CD4-positive, alpha-beta T cell (primary cell): Measurements from ENCODE around the gene IL20RA. TPM values are rescaled to one million over a fixed set of nuclear protein-coding genes. Genes with fewer than 3 reads are reported as not detected.

ENCODE experiments used
- ATAC-seq: fragments of 200-7000 bp; cut with Tn5 transposase; one replicate; pipeline ENCODE4 v1.10.0; 2022; ENCODE audit warnings: mild to moderate bottlenecking; ENCODE audit not compliant: poor library complexity
- CTCF ChIA-PET: fragments of 350-600 bp; sonication (Branson Sonifier 250); formaldehyde crosslinking; loops from one replicate; lab custom pipeline; 2021; ENCODE audit warnings: antibody characterized with exemption, inconsistent platforms; lab: Charles Lee
- POLR2A ChIA-PET: fragments of 350-600 bp; sonication (Branson Sonifier 250); formaldehyde crosslinking; loops from one replicate; lab custom pipeline; 2021; ENCODE audit warnings: antibody characterized with exemption, inconsistent platforms; lab: Charles Lee
- DNase-seq, 14 experiments: peaks; one replicate each; pipeline ENCODE4 v3.0.0-alpha.2; 2013 to 2020; ENCODE audit warnings: mixed read lengths in 2 of 14
- H3K27ac ChIP-seq, 2 donors: one replicate each; pipeline versions ENCODE4 v1.5.1 to v1.7.0; 2013; ENCODE audit warnings: low read length in 2 of 2, low read depth in 1 of 2, mild to moderate bottlenecking in 1 of 2
- H3K27me3 ChIP-seq, 2 experiments: 1 replicate in 1 of 2; 2 replicates in 1 of 2; pipeline versions ENCODE4 v1.6.1 to v1.7.0; 2013; ENCODE audit warnings: low read length in 2 of 2, control low read depth in 1 of 2, mild to moderate bottlenecking in 1 of 2, moderate library complexity in 1 of 2; ENCODE audit not compliant: insufficient read depth in 2 of 2, control insufficient read depth in 1 of 2
- H3K36me3 ChIP-seq: one replicate; pipeline ENCODE4 v1.6.1; 2013; ENCODE audit warnings: low read length, control low read depth; ENCODE audit not compliant: insufficient read depth
- H3K4me1 ChIP-seq: one replicate; pipeline ENCODE4 v1.6.1; 2013; ENCODE audit warnings: low read length, control low read depth; ENCODE audit not compliant: insufficient read depth
- H3K4me3 ChIP-seq: one replicate; pipeline ENCODE4 v1.5.1; 2013; ENCODE audit warnings: mild to moderate bottlenecking, low read length, moderate library complexity
- H3K9me3 ChIP-seq, 2 experiments: 1 replicate in 1 of 2; 2 replicates in 1 of 2; pipeline versions ENCODE4 v1.6.1 to v1.7.0; 2013; ENCODE audit warnings: low read length in 2 of 2, mild to moderate bottlenecking in 2 of 2, control low read depth in 1 of 2, moderate library complexity in 1 of 2; ENCODE audit not compliant: control insufficient read depth in 1 of 2, insufficient read depth in 1 of 2
- H3K27ac Mint-ChIP-seq: one replicate; pipeline ENCODE4 v1.8.0; 2020; ENCODE audit warnings: mixed read lengths
- H3K27me3 Mint-ChIP-seq: one replicate; pipeline ENCODE4 v1.8.0; 2021; ENCODE audit warnings: mixed read lengths
- H3K36me3 Mint-ChIP-seq: one replicate; pipeline ENCODE4 v1.8.0; 2021; ENCODE audit warnings: low read depth, mixed read lengths
- H3K4me1 Mint-ChIP-seq: one replicate; pipeline ENCODE4 v1.8.0; 2021; ENCODE audit warnings: low read depth, mixed read lengths
- H3K4me3 Mint-ChIP-seq: one replicate; pipeline ENCODE4 v1.8.0; 2020; ENCODE audit warnings: mild to moderate bottlenecking, mixed read lengths
- H3K9me3 Mint-ChIP-seq: one replicate; pipeline ENCODE4 v1.8.0; 2020; ENCODE audit warnings: mixed read lengths
- intact Hi-C, 2 experiments: fragments of 100-400 bp; cut with DNase I in 1 of 2; cut with micrococcal nuclease in 1 of 2; formaldehyde crosslinking; loops; one replicate each; pipeline versions ENCODE4 v1.15.1 to v1.9.0; 2023 to 2025; cut with DNase I, micrococcal nuclease
- total RNA-seq, 174 experiments: library from RNA in 2 of 174; stranded (reverse) in 2 of 174; gene quantifications; one replicate each; pipeline ENCODE4 v1.2.3 and lab custom pipeline; 2021 to 2026
- TF ChIP-seq, protein P1 (sequence below): fragments of 200-600 bp; IDR thresholded peaks from one replicate; pipeline ENCODE4 v1.8.0; 2022; ENCODE audit warnings: antibody characterized with exemption, mild to moderate bottlenecking

Gene IL20RA
- total RNA-seq, 2 experiments from 2014 or later = not detected

DNA sequence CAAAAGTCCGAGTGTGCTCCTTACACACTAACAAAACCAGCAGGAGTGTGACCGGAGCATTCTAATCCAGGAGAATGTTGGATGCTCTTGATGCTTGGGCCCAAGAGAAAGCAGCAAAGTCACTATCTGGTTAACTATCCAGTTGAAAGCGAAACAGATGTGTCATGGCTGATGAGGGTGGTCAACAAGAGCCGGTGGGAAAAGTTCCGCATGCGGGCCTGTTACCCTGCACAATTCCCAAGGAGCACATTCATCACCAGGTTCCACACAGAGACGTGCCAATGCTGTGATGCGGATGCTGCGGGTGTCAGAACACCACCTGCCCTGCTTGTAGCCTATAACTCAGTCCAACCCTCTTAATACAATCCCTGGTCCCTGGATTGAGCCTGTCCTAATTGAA lies 38.7 kb downstream of the IL20RA start:
- CTCF ChIA-PET = no interaction called here

DNA sequence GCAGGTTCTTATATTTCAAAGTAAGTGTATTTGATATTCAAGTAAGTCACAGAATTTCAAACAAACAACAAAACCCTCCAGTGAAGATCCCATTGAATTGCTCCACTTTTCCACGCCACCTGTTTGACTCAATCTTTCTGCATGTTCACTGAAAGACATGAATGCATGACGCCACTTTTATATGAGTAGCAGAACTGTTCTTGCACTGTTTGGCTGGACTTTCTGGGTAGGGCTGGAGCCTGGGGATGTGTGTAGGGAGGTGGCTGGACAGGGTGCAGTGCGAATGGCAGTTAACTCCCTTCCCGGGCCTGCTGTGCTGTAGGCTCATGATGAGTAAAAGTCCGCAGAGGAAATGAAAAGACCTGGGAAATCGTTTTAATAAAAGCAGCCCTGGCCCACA lies 39.7 kb downstream of the IL20RA start:
- DNase-seq (no peak), ATAC-seq (no peak)
- Mint-ChIP-seq H3K36me3 (no peaks in the 10 kb centered on the region), H3K4me1 (no peaks in the 10 kb centered on the region), H3K9me3 (no peaks in the 10 kb centered on the region), H3K4me3 (no peak overlapping the region), H3K27me3 (peaks cover 43% of the 10 kb centered on the region), H3K27ac (no peak overlapping the region)
- peaks cover 0 to 2% of the 10 kb centered on the region in 2 experiments for H3K27me3 ChIP-seq
- TF ChIP-seq, protein P1, sequence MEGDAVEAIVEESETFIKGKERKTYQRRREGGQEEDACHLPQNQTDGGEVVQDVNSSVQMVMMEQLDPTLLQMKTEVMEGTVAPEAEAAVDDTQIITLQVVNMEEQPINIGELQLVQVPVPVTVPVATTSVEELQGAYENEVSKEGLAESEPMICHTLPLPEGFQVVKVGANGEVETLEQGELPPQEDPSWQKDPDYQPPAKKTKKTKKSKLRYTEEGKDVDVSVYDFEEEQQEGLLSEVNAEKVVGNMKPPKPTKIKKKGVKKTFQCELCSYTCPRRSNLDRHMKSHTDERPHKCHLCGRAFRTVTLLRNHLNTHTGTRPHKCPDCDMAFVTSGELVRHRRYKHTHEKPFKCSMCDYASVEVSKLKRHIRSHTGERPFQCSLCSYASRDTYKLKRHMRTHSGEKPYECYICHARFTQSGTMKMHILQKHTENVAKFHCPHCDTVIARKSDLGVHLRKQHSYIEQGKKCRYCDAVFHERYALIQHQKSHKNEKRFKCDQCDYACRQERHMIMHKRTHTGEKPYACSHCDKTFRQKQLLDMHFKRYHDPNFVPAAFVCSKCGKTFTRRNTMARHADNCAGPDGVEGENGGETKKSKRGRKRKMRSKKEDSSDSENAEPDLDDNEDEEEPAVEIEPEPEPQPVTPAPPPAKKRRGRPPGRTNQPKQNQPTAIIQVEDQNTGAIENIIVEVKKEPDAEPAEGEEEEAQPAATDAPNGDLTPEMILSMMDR = no peak
- H3K4me3 ChIP-seq = no peak overlapping the region
- no peaks in the 10 kb centered on the region for H3K9me3 ChIP-seq
- ChIA-PET CTCF (no interaction called here), POLR2A (no interaction called here)
- no peaks in the 10 kb centered on the region for H3K4me1 ChIP-seq
- no peaks in the 10 kb centered on the region for H3K36me3 ChIP-seq
- intact Hi-C loops = no loop called here
- H3K27ac ChIP-seq = no peak overlapping the region

More for the DNA sequence above, 38.7 kb downstream of the IL20RA start:
- H3K27me3 Mint-ChIP-seq = peaks cover 38% of the 10 kb centered on the region
- no peak overlapping the region for H3K4me3 Mint-ChIP-seq
- TF ChIP-seq, protein P1 = no peak
- no peaks in the 10 kb centered on the region for H3K9me3 Mint-ChIP-seq
- H3K9me3 ChIP-seq = no peaks in the 10 kb centered on the region
- POLR2A ChIA-PET = no interaction called here
- intact Hi-C loops = no loop called here
- H3K4me1 Mint-ChIP-seq = no peaks in the 10 kb centered on the region
- H3K27ac Mint-ChIP-seq = no peak overlapping the region
- H3K4me1 ChIP-seq = no peaks in the 10 kb centered on the region
- no peaks in the 10 kb centered on the region for H3K36me3 ChIP-seq
- H3K4me3 ChIP-seq = no peak overlapping the region
- ATAC-seq (no peak), DNase-seq (no peak)
- H3K27me3 ChIP-seq = peaks cover 2 to 8% of the 10 kb centered on the region in 2 experiments
- no peak overlapping the region for H3K27ac ChIP-seq
- no peaks in the 10 kb centered on the region for H3K36me3 Mint-ChIP-seq

DNA sequence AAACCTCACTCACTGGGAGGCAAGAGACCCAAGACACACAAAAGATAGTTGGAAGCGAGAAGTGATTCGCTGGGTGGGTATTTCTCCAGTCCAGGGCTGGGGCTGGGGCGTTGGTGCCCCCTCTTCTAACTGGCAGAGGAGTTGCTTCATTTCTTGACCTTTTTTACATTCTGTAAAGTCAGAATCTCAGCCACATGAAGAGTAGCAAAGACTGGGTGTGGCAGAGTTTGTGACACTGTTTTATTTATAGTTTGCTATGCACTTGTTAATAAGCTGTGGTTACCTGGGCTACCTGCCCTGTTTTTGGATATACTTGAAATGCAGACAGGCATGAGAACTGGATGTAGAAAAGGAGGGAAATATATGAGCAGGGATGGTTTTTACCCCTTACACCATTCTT lies 42.3 kb downstream of the IL20RA start:
- no peak overlapping the region for H3K27ac Mint-ChIP-seq

More for the DNA sequence above, 42.3 kb downstream of the IL20RA start:
- no peaks in the 10 kb centered on the region for H3K4me1 Mint-ChIP-seq
- Histone ChIP-seq H3K9me3 (no peaks in the 10 kb centered on the region), H3K36me3 (no peaks in the 10 kb centered on the region), H3K4me3 (no peak overlapping the region), H3K27ac (no peak overlapping the region), H3K27me3 (peaks cover 0 to 15% of the 10 kb centered on the region in 2 experiments), H3K4me1 (no peaks in the 10 kb centered on the region)
- intact Hi-C loops = no loop called here
- DNase-seq = no peak
- ChIA-PET CTCF (no interaction called here), POLR2A (no interaction called here)
- H3K27me3 Mint-ChIP-seq = peaks cover 44% of the 10 kb centered on the region
- TF ChIP-seq, protein P1 = no peak
- H3K4me3 Mint-ChIP-seq = no peak overlapping the region
- H3K36me3 Mint-ChIP-seq = no peaks in the 10 kb centered on the region
- H3K9me3 Mint-ChIP-seq = no peaks in the 10 kb centered on the region
- ATAC-seq = no peak
